ENCODE measurements around the gene MUTYH. TPM values are rescaled to one million over a fixed set of nuclear protein-coding genes. Genes with fewer than 3 reads are reported as not detected.

Gene MUTYH
- total and polyA plus RNA-seq, 2 of the 8 experiments (the other 6 are each of a cell fraction or from before 2014, with no cell fraction given) = 51.9 to 65.7 TPM

DNA sequence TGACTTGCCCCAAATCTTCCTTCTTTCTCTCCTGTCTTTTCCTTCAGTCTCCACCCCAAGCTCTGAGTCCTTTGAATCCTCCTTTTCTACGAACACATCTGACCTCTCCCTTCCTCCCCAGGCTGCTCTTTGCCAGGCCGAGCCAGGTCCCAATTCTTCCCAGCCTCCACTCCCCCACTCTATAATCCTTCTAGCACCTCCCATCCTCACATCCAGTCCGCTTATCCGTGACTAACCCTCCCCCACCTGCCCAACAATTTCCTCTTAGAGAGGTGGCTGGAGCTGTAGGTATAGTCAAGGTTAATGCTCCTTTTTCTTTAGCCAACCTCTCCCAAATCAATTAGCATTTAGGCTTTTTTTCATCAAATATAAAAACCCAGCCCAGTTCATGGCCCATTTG is 23.1 kb downstream of the MUTYH start:
- Histone ChIP-seq H3K36me3 (ENCODE audit: control insufficient read depth in 2 of 4, insufficient read depth in 4 of 4, low read length in 3 of 4) (no peaks in the 10 kb centered on the region), H3K9me3 (ENCODE audit: insufficient read depth in 2 of 2, low read depth in 1 of 2, low read length in 1 of 2) (peaks cover 0 to 5% of the 10 kb centered on the region in 2 experiments; a peak in 2 of 4 replicates), H4K20me1 (replicated peaks in 1 of 2; ENCODE audit: control insufficient read depth in 1 of 2, insufficient read depth in 2 of 2, low read length in 2 of 2) (no peaks in the 10 kb centered on the region), H3K18ac (ENCODE audit: extremely low read depth, low read length) (no peak overlapping the region), H3K4me1 (replicated peaks in 1 of 4; ENCODE audit: control insufficient read depth in 3 of 4, insufficient read depth in 4 of 4, low read length in 3 of 4) (peaks cover 3 to 14% (median 6%) of the 10 kb centered on the region in 4 experiments; a peak in 6 of 7 replicates), H4K5ac (ENCODE audit: insufficient read length, low read depth, low read length) (no peak overlapping the region), H3K4me2 (ENCODE audit: insufficient read depth in 1 of 2, low read depth in 2 of 2, low read length in 2 of 2) (no peak overlapping the region), H2BK15ac (ENCODE audit: low read length) (no peak overlapping the region), H2BK120ac (replicated peaks; ENCODE audit: low read depth, low read length) (no peak overlapping the region), H2BK12ac (ENCODE audit: low read depth, low read length) (no peak overlapping the region), H3K23me2 (ENCODE audit: low read depth, low read length) (no peaks in the 10 kb centered on the region; the same call in 1 of the 2 replicates), H2AFZ (ENCODE audit: low read length) (no peak overlapping the region), H3K27me3 (replicated peaks in 1 of 4; ENCODE audit: control insufficient read depth in 3 of 4, extremely low read depth in 1 of 4, insufficient read depth in 3 of 4, low read length in 3 of 4) (no peaks in the 10 kb centered on the region), H3K27ac (ENCODE audit: low read depth, low read length) (no peak overlapping the region), H3K4me3 (ENCODE audit: extremely low read depth in 1 of 4, insufficient read depth in 2 of 4, low read depth in 3 of 4, low read length in 4 of 4) (no peak overlapping the region), H3K9ac (replicated peaks in 1 of 4; ENCODE audit: extremely low read depth in 1 of 4, low read depth in 3 of 4, low read length in 3 of 4) (no peak overlapping the region), H2AK5ac (ENCODE audit: low read depth, low read length) (no peak overlapping the region), H4K91ac (replicated peaks; ENCODE audit: insufficient read length, low read length) (no peak overlapping the region), H3K79me1 (ENCODE audit: low read depth, low read length) (no peaks in the 10 kb centered on the region), H3K4ac (replicated peaks; ENCODE audit: insufficient read length, low read depth, low read length) (no peak overlapping the region), H3K56ac (replicated peaks; ENCODE audit: insufficient read length, low read depth, low read length) (no peak overlapping the region), H2BK5ac (ENCODE audit: low read depth, low read length) (no peak overlapping the region), H3K14ac (ENCODE audit: insufficient read length) (no peak overlapping the region), H3K23ac (ENCODE audit: insufficient read length) (no peak overlapping the region), H2BK20ac (ENCODE audit: low read length) (no peak overlapping the region), H4K8ac (ENCODE audit: extremely low read depth, insufficient read depth, low read length) (no peak overlapping the region), H3K79me2 (ENCODE audit: control insufficient read depth in 1 of 2, insufficient read depth in 2 of 2, low read length in 2 of 2) (no peaks in the 10 kb centered on the region)
- no peak for TF ChIP-seq TEAD4 (IDR thresholded peaks at IDR 0.05; ENCODE audit: low read depth, low read length)
- TF ChIP-seq, protein P1, sequence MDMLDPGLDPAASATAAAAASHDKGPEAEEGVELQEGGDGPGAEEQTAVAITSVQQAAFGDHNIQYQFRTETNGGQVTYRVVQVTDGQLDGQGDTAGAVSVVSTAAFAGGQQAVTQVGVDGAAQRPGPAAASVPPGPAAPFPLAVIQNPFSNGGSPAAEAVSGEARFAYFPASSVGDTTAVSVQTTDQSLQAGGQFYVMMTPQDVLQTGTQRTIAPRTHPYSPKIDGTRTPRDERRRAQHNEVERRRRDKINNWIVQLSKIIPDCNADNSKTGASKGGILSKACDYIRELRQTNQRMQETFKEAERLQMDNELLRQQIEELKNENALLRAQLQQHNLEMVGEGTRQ (IDR thresholded peaks at IDR 0.05; ENCODE audit: low read length) = no peak
- DNase-seq (ENCODE audit: low read depth in 1 of 2, low spot score in 2 of 2) (no peak), FAIRE-seq (no peak)
- POLR2A ChIA-PET (ENCODE audit: partially characterized antibody) = interaction anchor here (6.5 to 16.3 kb wide), 3 partner anchors 10 to 26 kb away, joined by 38 to 472 read pairs (median 194); partner anchors contain the start of genes HPDL, MUTYH and TOE1
- WGBS, 2 experiments (ENCODE audit: extremely low coverage in 1 of 2, insufficient coverage in 1 of 2, insufficient read length in 1 of 2, insufficient replicate concordance in 2 of 2, low coverage in 1 of 2, low lambda C conversion rate in 2 of 2, missing lambda C conversion rate in 1 of 2) = 85% methylated on average over 4 of the region's 4 CpGs; no CpG with 5 or more reads in 1 of the 2 experiments
- CTCF ChIA-PET (ENCODE audit: partially characterized antibody) = interaction anchor here (0.9 kb wide), 1 partner anchor 11 kb away, joined by 3 read pairs; no protein-coding TSS in a partner anchor
